Measurements from ENCODE around the gene INPP5J. TPM values are rescaled to one million over a fixed set of nuclear protein-coding genes. Genes with fewer than 3 reads are reported as not detected.

INPP5J gene
- total and polyA plus RNA-seq, 10 of the 15 experiments (the other 5 are each of a cell fraction or from before 2014, with no cell fraction given) = 0.18 to 2.8 (median 1.5) TPM; not detected in 1

- no peak for TF ChIP-seq MXI1 (IDR thresholded peaks at IDR 0.05; ENCODE audit: low read depth, low read length)
Observed at GRCh38 chr22:31103899-31104694, 18.7 kb upstream of the INPP5J start (continued).

- DNase-seq (ENCODE audit: low read depth, low spot score) = no peak
- H3K79me2 ChIP-seq (ENCODE audit: control insufficient read depth, insufficient read depth, low read length) = no peaks in the 10 kb centered on the region
- no peaks in the 10 kb centered on the region for H3K27me3 ChIP-seq (replicated peaks in 1 of 2; ENCODE audit: control insufficient read depth in 2 of 2, insufficient read depth in 2 of 2, low read length in 1 of 2)
- H4K20me1 ChIP-seq (ENCODE audit: control insufficient read depth, insufficient read depth) = no peaks in the 10 kb centered on the region
- H3K4me2 ChIP-seq (ENCODE audit: control insufficient read depth, insufficient read depth) = no peak overlapping the region
- intact Hi-C loops (cut with micrococcal nuclease; ENCODE audit: unreplicated experiment) (loop anchor here (5.0 kb wide), 1 partner anchor 167 kb away; no protein-coding TSS in a partner anchor), in situ Hi-C loops (cut with MboI) (no loop called here)
- H3K9ac ChIP-seq (ENCODE audit: control insufficient read depth, insufficient read depth, low read length) = no peak overlapping the region
- no TSS peak for BruUV-seq (replicated peaks)
- no peaks in the 10 kb centered on the region; the same call in 1 of the 2 replicates for H3K4me1 ChIP-seq (ENCODE audit: control insufficient read depth, insufficient read depth, low read length)
- ATAC-seq = peak; percentile 32
- RAD21 ChIA-PET (ENCODE audit: unreplicated experiment) = interaction anchor here (1.4 kb wide), 1 partner anchor 9 kb away, joined by 5 read pairs; no protein-coding TSS in a partner anchor
- H3K4me3 ChIP-seq = no peak overlapping the region
- FAIRE-seq = no peak
- 90% methylated on average over 34 of the region's 35 CpGs for WGBS (ENCODE audit: insufficient coverage, insufficient replicate concordance, low lambda C conversion rate, missing lambda C conversion rate)
- POLR2A ChIA-PET = no interaction called here
- H2AFZ ChIP-seq (ENCODE audit: control insufficient read depth, low read depth, low read length) = no peak overlapping the region
- CTCF ChIA-PET = interaction anchor here (0.6 to 2.6 kb wide), 13 partner anchors 9 to 470 kb away, joined by 3 to 15 read pairs (median 3); no protein-coding TSS in a partner anchor
- no peak overlapping the region for H3K27ac ChIP-seq (ENCODE audit: control insufficient read depth, insufficient read depth)
- SMC1A ChIA-PET (ENCODE audit: uncharacterized antibody, unreplicated experiment) = interaction anchor here (1.3 kb wide), 1 partner anchor 9 kb away, joined by 4 read pairs; no protein-coding TSS in a partner anchor
- H3K36me3 ChIP-seq (ENCODE audit: control insufficient read depth in 2 of 2, insufficient read depth in 2 of 2, low read length in 1 of 2) = no peaks in the 10 kb centered on the region
- no peaks in the 10 kb centered on the region for H3K9me3 ChIP-seq (replicated peaks; ENCODE audit: control insufficient read depth, insufficient read depth, low read length)
- no peak for TF ChIP-seq POLR2AphosphoS5 (IDR thresholded peaks at IDR 0.05; ENCODE audit: low read length)
- TF ChIP-seq CTCF (IDR thresholded peaks at IDR 0.05 in 2 of 3, conservative IDR thresholded peaks at IDR 0.05 in 1 of 3; ENCODE audit: control insufficient read depth in 2 of 3, extremely low read depth in 1 of 3, insufficient read depth in 1 of 3, low read depth in 3 of 3, low read length in 3 of 3) = peak; percentile 21 to 58 (median 43); a peak in 5 of 6 replicates
- TF ChIP-seq NBN (IDR thresholded peaks at IDR 0.05) = no peak
- TF ChIP-seq LARP7 (IDR thresholded peaks at IDR 0.05) = no peak
- TF ChIP-seq NR2F1 (conservative IDR thresholded peaks at IDR 0.05) = peak; percentile 81
- no peak for TF ChIP-seq HDAC6 (IDR thresholded peaks at IDR 0.05; ENCODE audit: unreplicated experiment)
- TF ChIP-seq POLR2A (IDR thresholded peaks at IDR 0.05; ENCODE audit: low read depth, low read length) = no peak
- TF ChIP-seq ZBTB33 (IDR thresholded peaks at IDR 0.05) = no peak
- TF ChIP-seq ELK1 (IDR thresholded peaks at IDR 0.05; ENCODE audit: low read depth, low read length) = no peak
- TF ChIP-seq RAD21 (IDR thresholded peaks at IDR 0.05; ENCODE audit: insufficient read depth, low read depth, low read length) = no peak
- TF ChIP-seq MTA2 (IDR thresholded peaks at IDR 0.05; ENCODE audit: low read depth) = no peak
- no peak for TF ChIP-seq BMI1 (IDR thresholded peaks at IDR 0.05; ENCODE audit: borderline replicate concordance)
- TF ChIP-seq BCLAF1 (IDR thresholded peaks at IDR 0.05) = no peak
Observed at GRCh38 chr22:31104869-31105268, 17.9 kb upstream of the INPP5J start.

All from GM12878 (cell line).